NCI-H226 (cell line): Measurements from ENCODE around the gene PRUNE2.

Source experiments
- DNase-seq: peaks from one replicate; pipeline ENCODE4 v3.0.0-alpha.2; 2015

Gene PRUNE2

GRCh38 chr9:76688471-76689238 lies 217.3 kb downstream of the PRUNE2 start:
- peak; percentile 36 for DNase-seq

GRCh38 chr9:76687861-76688391 lies 218.0 kb downstream of the PRUNE2 start:
- DNase-seq, result peak; percentile 96

- no peak for DNase-seq
These were observed 219.2 kb downstream of the PRUNE2 start for GRCh38 chr9:76686756-76687155.

- no peak for DNase-seq
These were observed 221.7 kb downstream of the PRUNE2 start for GRCh38 chr9:76684213-76684612.

- no peak for DNase-seq
These were observed 224.4 kb downstream of the PRUNE2 start for GRCh38 chr9:76681556-76681955.

GRCh38 chr9:76680716-76681425 lies 225.0 kb downstream of the PRUNE2 start:
- DNase-seq, result no peak

GRCh38 chr9:76677481-76678055 lies 228.3 kb downstream of the PRUNE2 start:
- DNase-seq, result peak; percentile 56

- no peak for DNase-seq
These were observed 229.1 kb downstream of the PRUNE2 start for GRCh38 chr9:76676857-76677256.

GRCh38 chr9:76667521-76667957 lies 238.4 kb downstream of the PRUNE2 start:
- DNase-seq, result peak; percentile 97

GRCh38 chr9:76665966-76666365 lies 239.9 kb downstream of the PRUNE2 start:
- DNase-seq, result peak; percentile 95

GRCh38 chr9:76665458-76665857 lies 240.5 kb downstream of the PRUNE2 start:
- DNase-seq, result no peak

- DNase-seq, result no peak
These were observed 241.8 kb downstream of the PRUNE2 start for GRCh38 chr9:76664120-76664519.

- DNase-seq, result peak; percentile 35
These were observed 243.2 kb downstream of the PRUNE2 start for GRCh38 chr9:76662476-76663281.

- DNase-seq, result peak; percentile 46
These were observed 247.2 kb downstream of the PRUNE2 start for GRCh38 chr9:76658510-76659231.

- DNase-seq, result no peak
These were observed 248.6 kb downstream of the PRUNE2 start for GRCh38 chr9:76657265-76657664.

- DNase-seq, result no peak
These were observed 249.9 kb downstream of the PRUNE2 start for GRCh38 chr9:76655971-76656370.

- peak; percentile 82 for DNase-seq
These were observed 250.8 kb downstream of the PRUNE2 start for GRCh38 chr9:76655121-76655541.

GRCh38 chr9:76654575-76654974 lies 251.3 kb downstream of the PRUNE2 start:
- DNase-seq, result peak; percentile 95

GRCh38 chr9:76654051-76654461 lies 251.9 kb downstream of the PRUNE2 start:
- DNase-seq, result peak; percentile 24

- no peak for DNase-seq
These were observed 253.0 kb downstream of the PRUNE2 start for GRCh38 chr9:76652894-76653293.

GRCh38 chr9:76651119-76651705 lies 254.7 kb downstream of the PRUNE2 start:
- no peak for DNase-seq

GRCh38 chr9:76650692-76651091 lies 255.2 kb downstream of the PRUNE2 start:
- no peak for DNase-seq
